Trophoblast cell (in vitro differentiated cells and primary cell): Measurements from ENCODE around the gene TUBB8B.
"Not testable (repeated sequence)": the region's sequence is repeated elsewhere in the genome, so short reads cannot be mapped to it uniquely, and the experiment has no call there.

Experiments used
- DNase-seq, 2 donors: peaks; one replicate each; pipeline ENCODE4 v3.0.0-alpha.2; 2016
- H2AFZ ChIP-seq: 2 replicates; pipeline ENCODE4 v1.6.1; 2013; ENCODE audit warnings: low read length, moderate library complexity, mild to moderate bottlenecking; ENCODE audit not compliant: insufficient read depth, poor library complexity
- H2AK5ac ChIP-seq: 2 replicates; pipeline ENCODE4 v1.6.1; 2013; ENCODE audit warnings: mild to moderate bottlenecking, low read length
- H2BK120ac ChIP-seq: 2 replicates; pipeline ENCODE4 v1.6.1; 2013; ENCODE audit warnings: low read length, mild to moderate bottlenecking, moderate library complexity; ENCODE audit not compliant: insufficient read depth, poor library complexity
- H2BK12ac ChIP-seq: 2 replicates; pipeline ENCODE4 v1.6.1; 2013; ENCODE audit warnings: mild to moderate bottlenecking, low read length, moderate library complexity
- H2BK5ac ChIP-seq: 2 replicates; pipeline ENCODE4 v1.6.1; 2013; ENCODE audit warnings: low read length, low read depth, moderate library complexity, mild to moderate bottlenecking; ENCODE audit not compliant: poor library complexity
- H3K14ac ChIP-seq: 2 replicates; pipeline ENCODE4 v1.6.1; 2013; ENCODE audit warnings: mild to moderate bottlenecking, low read length
- H3K18ac ChIP-seq: 2 replicates; pipeline ENCODE4 v1.6.1; 2013; ENCODE audit warnings: mild to moderate bottlenecking, low read length
- H3K23ac ChIP-seq: 2 replicates; pipeline ENCODE4 v1.6.1; 2013; ENCODE audit warnings: low read length
- H3K27ac ChIP-seq: 2 replicates; pipeline ENCODE4 v1.5.1; 2013; ENCODE audit warnings: low read depth, mild to moderate bottlenecking, inconsistent platforms, low read length, moderate library complexity
- H3K27me3 ChIP-seq: 2 replicates; pipeline ENCODE4 v1.6.1; 2013; ENCODE audit warnings: inconsistent platforms, mild to moderate bottlenecking, low read length, moderate library complexity; ENCODE audit not compliant: insufficient read depth
- H3K36me3 ChIP-seq, 2 experiments: 1 replicate in 1 of 2; 2 replicates in 1 of 2; pipeline ENCODE4 v1.6.1; 2013; ENCODE audit warnings: low read length in 2 of 2, mild to moderate bottlenecking in 2 of 2, moderate library complexity in 1 of 2; ENCODE audit not compliant: insufficient read depth in 2 of 2, control insufficient read depth in 1 of 2
- H3K4ac ChIP-seq: 2 replicates; pipeline ENCODE4 v1.6.1; 2013; ENCODE audit warnings: low read depth, mild to moderate bottlenecking, low read length, moderate library complexity
- H3K4me1 ChIP-seq, 2 experiments: 1 replicate in 1 of 2; 2 replicates in 1 of 2; pipeline ENCODE4 v1.6.1; 2013; ENCODE audit warnings: low read length in 2 of 2, mild to moderate bottlenecking in 2 of 2, moderate library complexity in 1 of 2; ENCODE audit not compliant: insufficient read depth in 2 of 2, control insufficient read depth in 1 of 2
- H3K4me2 ChIP-seq: 2 replicates; pipeline ENCODE4 v1.6.1; 2013; ENCODE audit warnings: inconsistent platforms, mild to moderate bottlenecking, low read length, moderate library complexity
- H3K4me3 ChIP-seq: 2 replicates; pipeline ENCODE4 v1.5.1; 2013; ENCODE audit warnings: mild to moderate bottlenecking, low read depth, low read length, inconsistent platforms
- H3K79me1 ChIP-seq: one replicate; pipeline ENCODE4 v1.6.1; 2013; ENCODE audit warnings: low read length
- H3K79me2 ChIP-seq: 2 replicates; pipeline ENCODE4 v1.6.1; 2013; ENCODE audit warnings: low read length, mild to moderate bottlenecking; ENCODE audit not compliant: control insufficient read depth, insufficient read depth, poor library complexity
- H3K9ac ChIP-seq: 2 replicates; pipeline ENCODE4 v1.6.1; 2013; ENCODE audit warnings: mild to moderate bottlenecking, low read length
- H3K9me3 ChIP-seq: 2 replicates; pipeline ENCODE4 v1.6.1; 2013; ENCODE audit warnings: low read depth, mild to moderate bottlenecking, control low read depth, inconsistent platforms, low read length; ENCODE audit not compliant: insufficient read depth
- H4K12ac ChIP-seq: 2 replicates; pipeline ENCODE4 v1.6.1; 2013; ENCODE audit warnings: low read depth, mild to moderate bottlenecking, low read length, moderate library complexity
- H4K8ac ChIP-seq: 2 replicates; pipeline ENCODE4 v1.6.1; 2013; ENCODE audit warnings: low read depth, mild to moderate bottlenecking, low read length, moderate library complexity
- H4K91ac ChIP-seq: one replicate; pipeline ENCODE4 v1.6.1; 2013; ENCODE audit warnings: low read depth, mild to moderate bottlenecking, low read length, moderate library complexity
- WGBS: extraction: QIAGEN DNeasy Blood & Tissue Kit; methylation state at CpG from one replicate; pipeline ENCODE4 v1.1.7; 2013; ENCODE audit warnings: missing lambda C conversion rate; ENCODE audit not compliant: insufficient read length, insufficient coverage; ENCODE audit errors: extremely low coverage; 5-methylcytosine and 5-hydroxymethylcytosine counted together

TUBB8B gene

DNA sequence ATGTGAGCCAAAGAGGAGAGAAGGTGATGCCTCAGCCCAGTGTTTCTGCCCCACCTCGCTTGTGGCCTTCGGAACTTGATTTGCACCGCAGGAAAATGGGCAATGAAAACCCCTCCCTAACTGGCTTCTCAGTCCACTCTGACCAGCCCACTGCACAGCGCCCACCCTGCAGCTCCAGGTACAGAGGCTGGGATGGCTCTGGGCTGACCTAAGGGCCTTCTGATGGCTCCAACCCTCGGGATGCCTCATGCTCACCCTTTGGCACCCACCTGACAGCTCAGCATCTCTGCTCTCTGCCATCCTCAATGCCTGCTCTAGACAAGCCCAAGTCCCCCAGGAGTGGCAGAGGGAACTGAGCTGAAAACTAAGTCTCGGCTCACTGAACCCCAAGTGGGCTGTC, 36.2 kb downstream of the TUBB8B start:
- H2BK120ac ChIP-seq, H2AFZ ChIP-seq, DNase-seq, H3K23ac ChIP-seq, H3K14ac ChIP-seq, H3K4me3 ChIP-seq, H2BK12ac ChIP-seq, H4K91ac ChIP-seq, H3K4ac ChIP-seq, H3K36me3 ChIP-seq, H2AK5ac ChIP-seq, H2BK5ac ChIP-seq, H3K27ac ChIP-seq, H3K79me2 ChIP-seq, H3K4me2 ChIP-seq, H3K27me3 ChIP-seq, H3K9me3 ChIP-seq, H3K18ac ChIP-seq, H3K79me1 ChIP-seq, H3K9ac ChIP-seq, H4K8ac ChIP-seq, H4K12ac ChIP-seq, H3K4me1 ChIP-seq: not testable (repeated sequence)
- WGBS: no CpG with 5 or more reads among the region's 6 CpGs

DNA sequence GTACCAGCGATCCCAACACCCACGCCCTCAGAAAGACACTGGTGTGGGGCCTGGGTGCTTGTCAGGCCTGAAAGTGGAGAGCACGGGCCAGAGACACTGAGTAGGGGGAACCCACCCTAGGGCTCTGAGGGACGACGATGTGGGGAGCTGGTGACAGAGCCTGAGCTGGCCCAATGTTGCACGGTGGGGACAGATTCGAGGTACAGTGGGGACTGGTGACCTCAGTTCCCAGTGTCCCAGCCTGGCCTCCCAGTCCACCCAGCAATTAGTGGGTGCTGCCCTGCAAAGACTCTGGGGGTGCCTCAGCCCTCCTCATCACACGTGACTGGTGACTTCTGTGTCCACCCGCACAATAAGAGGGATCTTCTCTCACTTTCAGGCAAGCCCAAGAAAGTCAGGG, 36.6 kb downstream of the TUBB8B start:
- no CpG with 5 or more reads among the region's 9 CpGs for WGBS
- H4K91ac ChIP-seq, H3K27ac ChIP-seq, H2BK120ac ChIP-seq, H3K23ac ChIP-seq, H2AK5ac ChIP-seq, H2AFZ ChIP-seq, H3K79me1 ChIP-seq, DNase-seq, H3K4me3 ChIP-seq, H3K18ac ChIP-seq, H3K4me2 ChIP-seq, H3K4ac ChIP-seq, H3K9me3 ChIP-seq, H3K79me2 ChIP-seq, H4K12ac ChIP-seq, H2BK5ac ChIP-seq, H3K4me1 ChIP-seq, H2BK12ac ChIP-seq, H3K27me3 ChIP-seq, H3K14ac ChIP-seq, H4K8ac ChIP-seq, H3K9ac ChIP-seq, H3K36me3 ChIP-seq: not testable (repeated sequence)

DNA sequence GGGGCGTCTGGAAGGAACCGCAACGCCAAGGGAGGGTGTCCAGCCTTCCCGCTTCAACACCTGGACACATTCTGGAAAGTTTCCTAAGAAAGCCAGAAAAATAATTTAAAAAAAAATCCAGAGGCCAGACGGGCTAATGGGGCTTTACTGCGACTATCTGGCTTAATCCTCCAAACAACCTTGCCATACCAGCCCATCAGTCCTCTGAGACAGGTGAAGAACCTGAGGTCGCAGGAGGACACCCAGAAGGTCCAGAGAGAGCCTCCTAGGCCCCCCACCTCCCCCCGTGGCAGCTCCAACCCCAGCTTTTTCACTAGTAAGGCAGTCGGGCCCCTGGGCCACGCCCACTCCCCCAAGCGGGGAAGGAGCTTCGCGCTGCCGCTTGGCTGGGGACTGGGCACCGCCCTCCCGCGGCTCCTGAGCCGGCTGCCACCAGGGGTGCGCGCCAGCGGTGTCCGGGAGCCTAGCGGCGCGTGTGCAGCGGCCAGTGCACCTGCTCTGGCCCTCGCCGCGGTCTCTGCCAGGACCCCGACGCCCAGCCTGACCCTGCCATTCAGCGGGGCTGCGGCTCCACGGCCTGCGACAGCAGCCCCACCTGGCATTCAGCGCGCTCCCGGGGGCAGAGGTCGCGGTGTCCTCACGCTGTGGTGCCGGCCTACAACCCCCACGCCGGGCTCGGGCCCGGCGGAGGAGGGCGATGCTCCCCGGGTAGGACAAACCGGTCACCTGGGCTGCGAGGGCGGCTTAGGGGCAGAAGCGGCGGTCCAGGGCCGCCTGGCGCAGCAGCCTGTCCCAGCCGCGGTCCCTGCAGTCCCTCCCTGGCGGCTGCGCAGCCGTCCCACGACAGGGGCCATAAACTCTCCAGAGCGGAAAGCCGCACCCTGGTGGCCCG, 37.8 kb downstream of the TUBB8B start:
- H3K4ac ChIP-seq, H3K79me1 ChIP-seq, H3K27ac ChIP-seq, H4K91ac ChIP-seq, H3K79me2 ChIP-seq, H2BK120ac ChIP-seq, H4K8ac ChIP-seq, H3K9me3 ChIP-seq, H3K4me2 ChIP-seq, H3K4me3 ChIP-seq, H2AFZ ChIP-seq, DNase-seq, H2BK5ac ChIP-seq, H3K18ac ChIP-seq, H2BK12ac ChIP-seq, H3K23ac ChIP-seq, H3K14ac ChIP-seq, H3K9ac ChIP-seq, H3K4me1 ChIP-seq, H2AK5ac ChIP-seq, H3K27me3 ChIP-seq, H3K36me3 ChIP-seq, H4K12ac ChIP-seq: not testable (repeated sequence)
- no CpG with 5 or more reads among the region's 65 CpGs for whole genome bisulfite sequencing

DNA sequence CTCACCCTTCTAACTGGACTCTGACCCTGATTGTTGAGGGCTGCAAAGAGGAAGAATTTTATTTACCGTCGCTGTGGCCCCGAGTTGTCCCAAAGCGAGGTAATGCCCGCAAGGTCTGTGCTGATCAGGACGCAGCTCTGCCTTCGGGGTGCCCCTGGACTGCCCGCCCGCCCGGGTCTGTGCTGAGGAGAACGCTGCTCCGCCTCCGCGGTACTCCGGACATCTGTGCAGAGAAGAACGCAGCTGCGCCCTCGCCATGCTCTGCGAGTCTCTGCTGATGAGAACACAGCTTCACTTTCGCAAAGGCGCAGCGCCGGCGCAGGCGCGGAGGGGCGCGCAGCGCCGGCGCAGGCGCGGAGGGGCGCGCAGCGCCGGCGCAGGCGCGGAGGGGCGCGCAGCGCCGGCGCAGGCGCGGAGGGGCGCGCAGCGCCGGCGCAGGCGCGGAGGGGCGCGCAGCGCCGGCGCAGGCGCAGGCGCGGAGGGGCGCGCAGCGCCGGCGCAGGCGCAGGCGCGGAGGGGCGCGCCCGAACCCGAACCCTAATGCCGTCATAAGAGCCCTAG, 38.7 kb downstream of the TUBB8B start:
- not testable (repeated sequence) for H3K4me2 ChIP-seq, H3K18ac ChIP-seq, H3K36me3 ChIP-seq, H2BK12ac ChIP-seq, H2AK5ac ChIP-seq, H3K9ac ChIP-seq, H4K12ac ChIP-seq, H4K8ac ChIP-seq, H3K4me1 ChIP-seq, H2AFZ ChIP-seq, H3K27ac ChIP-seq, H2BK120ac ChIP-seq, H3K79me1 ChIP-seq, H3K14ac ChIP-seq, H3K79me2 ChIP-seq, H3K9me3 ChIP-seq, H3K23ac ChIP-seq, DNase-seq, H2BK5ac ChIP-seq, H4K91ac ChIP-seq, H3K4ac ChIP-seq, H3K4me3 ChIP-seq, H3K27me3 ChIP-seq
- WGBS: no CpG with 5 or more reads among the region's 75 CpGs
